ENCODE results near the gene HSD11B2. TPM values are rescaled to one million over a fixed set of nuclear protein-coding genes. Genes with fewer than 3 reads are reported as not detected.
"Not testable (repeated sequence)": the region's sequence is repeated elsewhere in the genome, so short reads cannot be mapped to it uniquely, and the experiment has no call there.

Gene HSD11B2
- total and polyA plus RNA-seq, 10 of the 15 experiments (the other 5 are each of a cell fraction or from before 2014, with no cell fraction given), result 0.09 to 0.34 (median 0.21) TPM; not detected in 2

GRCh38 chr16:67412294-67412693, 18.6 kb upstream of the HSD11B2 start (continued):
- TF ChIP-seq BCLAF1 (IDR thresholded peaks at IDR 0.05), result no peak

- no peaks in the 10 kb centered on the region for H4K20me1 ChIP-seq (ENCODE audit: control insufficient read depth, insufficient read depth)
- TF ChIP-seq SPI1 (IDR thresholded peaks at IDR 0.05; ENCODE audit: borderline replicate concordance, insufficient read depth, low read depth, low read length) (peak; percentile 53; the same call in 1 of the 2 replicates), SMC3 (IDR thresholded peaks at IDR 0.05; ENCODE audit: borderline replicate concordance, low read length) (no peak)
- ChIA-PET CTCF (interaction anchor here (0.5 to 3.7 kb wide), 4 partner anchors 14 to 651 kb away, joined by 3 to 13 read pairs (median 5); no protein-coding TSS in a partner anchor), POLR2A (no interaction called here), RAD21 (ENCODE audit: unreplicated experiment) (no interaction called here), SMC1A (ENCODE audit: uncharacterized antibody, unreplicated experiment) (interaction anchor here (1.6 kb wide), 1 partner anchor 153 kb away, joined by 6 read pairs; no protein-coding TSS in a partner anchor)
- no peaks in the 10 kb centered on the region for H3K36me3 ChIP-seq (ENCODE audit: control insufficient read depth in 2 of 2, insufficient read depth in 2 of 2, low read length in 1 of 2)
- H3K4me2 ChIP-seq (ENCODE audit: control insufficient read depth, insufficient read depth), result no peak overlapping the region
- in situ Hi-C loops (cut with MboI), result loop anchor here (25.0 kb wide), 1 partner anchor 427 kb away; the partner anchor contains the start of gene CES4A
- peaks cover 7% of the 10 kb centered on the region; the same call in 1 of the 2 replicates for H3K4me1 ChIP-seq (ENCODE audit: control insufficient read depth, insufficient read depth, low read length)
- H3K27ac ChIP-seq (ENCODE audit: control insufficient read depth, insufficient read depth), result no peak overlapping the region
- no TSS peak for BruUV-seq (replicated peaks)
- WGBS (ENCODE audit: insufficient coverage, insufficient replicate concordance, low lambda C conversion rate, missing lambda C conversion rate), result 23% methylated on average over 6 of the region's 6 CpGs
- no peak overlapping the region for H3K9ac ChIP-seq (ENCODE audit: control insufficient read depth, insufficient read depth, low read length)
- ATAC-seq (no peak), FAIRE-seq (no peak), DNase-seq (ENCODE audit: low read depth, low spot score) (no peak)
- H3K9me3 ChIP-seq (replicated peaks; ENCODE audit: control insufficient read depth, insufficient read depth, low read length), result no peaks in the 10 kb centered on the region
- intact Hi-C loops (cut with micrococcal nuclease; ENCODE audit: unreplicated experiment), result no loop called here
- H2AFZ ChIP-seq (ENCODE audit: control insufficient read depth, low read depth, low read length), result no peak overlapping the region
- no peaks in the 10 kb centered on the region for H3K79me2 ChIP-seq (ENCODE audit: control insufficient read depth, insufficient read depth, low read length)
- H3K4me3 ChIP-seq, result no peak overlapping the region
- peaks cover 1 to 4% of the 10 kb centered on the region in 2 experiments; a peak in 3 of 4 replicates for H3K27me3 ChIP-seq (replicated peaks in 1 of 2; ENCODE audit: control insufficient read depth in 2 of 2, insufficient read depth in 2 of 2, low read length in 1 of 2)
These were observed 16.7 kb upstream of the HSD11B2 start for GRCh38 chr16:67413978-67414911.

DNA sequence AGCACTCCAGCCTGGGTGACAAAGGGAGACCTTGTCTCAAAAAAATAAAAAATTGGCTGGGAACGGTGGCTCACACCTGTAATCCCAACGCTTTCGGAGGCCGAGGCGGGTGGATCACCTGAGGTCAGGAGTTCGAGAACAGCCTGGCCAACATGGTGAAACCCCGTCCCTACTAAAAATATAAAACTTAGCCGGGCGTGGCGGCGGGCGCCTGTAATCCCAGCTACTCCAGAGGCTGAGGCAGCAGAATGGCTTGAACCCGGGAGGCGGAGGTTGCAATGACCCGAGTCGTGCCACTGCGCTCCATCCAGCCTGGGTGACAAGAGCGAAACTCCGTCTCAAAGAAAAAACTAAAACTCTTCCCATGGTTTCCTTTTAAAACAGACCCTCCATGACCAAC, 15.5 kb upstream of the HSD11B2 start:
- FAIRE-seq; H3K79me2 ChIP-seq (ENCODE audit: control insufficient read depth, insufficient read depth, low read length); POLR2A ChIA-PET; RAD21 ChIA-PET (ENCODE audit: unreplicated experiment); H3K9ac ChIP-seq (ENCODE audit: control insufficient read depth, insufficient read depth, low read length); H2AFZ ChIP-seq (ENCODE audit: control insufficient read depth, low read depth, low read length); intact Hi-C loops (cut with micrococcal nuclease; ENCODE audit: unreplicated experiment); DNase-seq (ENCODE audit: low read depth, low spot score); H3K4me1 ChIP-seq (ENCODE audit: control insufficient read depth, insufficient read depth, low read length); SMC1A ChIA-PET (ENCODE audit: uncharacterized antibody, unreplicated experiment); H3K36me3 ChIP-seq (ENCODE audit: control insufficient read depth in 2 of 2, insufficient read depth in 2 of 2, low read length in 1 of 2); H3K27ac ChIP-seq (ENCODE audit: control insufficient read depth, insufficient read depth); H4K20me1 ChIP-seq (ENCODE audit: control insufficient read depth, insufficient read depth); H3K4me3 ChIP-seq; H3K27me3 ChIP-seq (replicated peaks in 1 of 2; ENCODE audit: control insufficient read depth in 2 of 2, insufficient read depth in 2 of 2, low read length in 1 of 2); BruUV-seq (replicated peaks); ATAC-seq; H3K9me3 ChIP-seq (replicated peaks; ENCODE audit: control insufficient read depth, insufficient read depth, low read length): not testable (repeated sequence)
- WGBS (ENCODE audit: insufficient coverage, insufficient replicate concordance, low lambda C conversion rate, missing lambda C conversion rate), result 92% methylated on average over 19 of the region's 19 CpGs
- in situ Hi-C loops (cut with MboI), result loop anchor here (25.0 kb wide), 1 partner anchor 428 kb away; the partner anchor contains the start of gene CES4A
- H3K4me2 ChIP-seq (ENCODE audit: control insufficient read depth, insufficient read depth), result peak overlapping the region; percentile 87
- CTCF ChIA-PET, result interaction anchor here (0.6 to 3.7 kb wide), 2 partner anchors 13 to 101 kb away, joined by 3 to 13 read pairs; no protein-coding TSS in a partner anchor
